NCI-H446 (cell line): ENCODE measurements around the gene OR2D2.
"Not testable (repeated sequence)": the region's sequence is repeated elsewhere in the genome, so short reads cannot be mapped to it uniquely, and the experiment has no call there.

Experiments used
- DNase-seq, 2 experiments: peaks; one replicate each; lab custom pipeline; 2025; lab: John Stamatoyannopoulos, UW

OR2D2 gene

DNA sequence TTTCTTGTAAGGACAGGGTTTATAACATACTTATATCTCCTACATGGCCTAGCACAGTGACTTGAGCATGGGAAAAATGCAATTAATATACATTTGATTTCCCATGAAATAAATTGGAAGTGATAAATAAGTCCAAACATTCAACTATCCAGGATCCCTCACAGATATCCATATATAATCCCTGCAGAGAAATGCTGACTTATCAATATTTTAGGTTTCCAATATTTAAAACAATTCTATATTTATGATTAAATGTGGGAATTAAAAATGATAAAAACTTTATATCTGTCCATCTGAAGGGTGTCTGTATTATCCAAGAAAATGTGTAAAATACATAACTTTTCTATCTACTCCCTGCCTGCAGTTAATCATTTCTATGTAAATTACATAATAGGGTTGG, 9.5 kb downstream of the OR2D2 start:
- no peak for DNase-seq

DNA sequence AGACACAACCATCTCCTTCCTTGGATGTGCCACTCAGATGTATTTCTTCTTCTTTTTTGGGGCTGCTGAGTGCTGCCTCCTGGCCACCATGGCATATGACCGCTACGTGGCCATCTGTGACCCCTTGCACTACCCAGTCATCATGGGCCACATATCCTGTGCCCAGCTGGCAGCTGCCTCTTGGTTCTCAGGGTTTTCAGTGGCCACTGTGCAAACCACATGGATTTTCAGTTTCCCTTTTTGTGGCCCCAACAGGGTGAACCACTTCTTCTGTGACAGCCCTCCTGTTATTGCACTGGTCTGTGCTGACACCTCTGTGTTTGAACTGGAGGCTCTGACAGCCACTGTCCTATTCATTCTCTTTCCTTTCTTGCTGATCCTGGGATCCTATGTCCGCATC, 15.4 kb downstream of the OR2D2 start:
- DNase-seq = no peak

DNA sequence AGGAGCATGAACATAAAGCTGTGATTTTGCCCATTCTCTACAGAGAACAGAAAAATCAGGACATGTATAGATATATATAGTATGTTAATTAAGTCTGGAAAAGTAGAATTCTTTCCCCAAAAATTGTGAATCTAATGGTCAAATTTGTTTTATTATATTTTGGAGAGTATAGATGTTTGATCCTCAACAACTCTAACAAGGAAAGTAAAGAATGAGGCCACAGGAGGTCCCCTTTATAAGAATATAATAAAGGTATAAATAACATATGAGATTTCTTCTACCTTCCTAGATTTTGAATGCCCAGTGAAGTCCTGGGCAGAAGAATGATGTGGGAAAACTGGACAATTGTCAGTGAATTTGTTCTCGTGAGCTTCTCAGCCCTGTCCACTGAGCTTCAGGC, 16.0 kb downstream of the OR2D2 start, which contains the start of gene OR10A4:
OR10A4 (plus strand) TSS at position 301 of the 400 bp plus-strand sequence; CDS start at position 324, 23 bp downstream.
- DNase-seq = no peak

DNA sequence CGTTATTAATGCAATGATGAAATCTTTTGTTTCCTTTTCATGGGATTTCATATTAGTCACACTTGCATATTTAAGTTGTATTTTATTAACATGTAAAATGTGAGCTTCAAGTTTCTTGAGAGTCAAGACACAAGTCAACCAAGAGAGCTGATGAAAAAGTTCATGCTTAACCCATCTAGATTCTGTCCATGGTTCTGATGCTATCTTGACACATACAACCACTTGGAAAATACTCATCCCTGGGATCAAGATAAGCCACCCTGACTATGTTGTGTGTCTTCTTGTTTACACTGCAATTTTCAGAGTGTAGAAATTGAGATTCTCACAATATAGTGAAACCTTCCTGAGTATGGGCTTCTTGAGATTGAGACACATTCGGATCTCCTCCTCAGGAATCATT, 16.5 kb downstream of the OR2D2 start:
- no peak for DNase-seq

DNA sequence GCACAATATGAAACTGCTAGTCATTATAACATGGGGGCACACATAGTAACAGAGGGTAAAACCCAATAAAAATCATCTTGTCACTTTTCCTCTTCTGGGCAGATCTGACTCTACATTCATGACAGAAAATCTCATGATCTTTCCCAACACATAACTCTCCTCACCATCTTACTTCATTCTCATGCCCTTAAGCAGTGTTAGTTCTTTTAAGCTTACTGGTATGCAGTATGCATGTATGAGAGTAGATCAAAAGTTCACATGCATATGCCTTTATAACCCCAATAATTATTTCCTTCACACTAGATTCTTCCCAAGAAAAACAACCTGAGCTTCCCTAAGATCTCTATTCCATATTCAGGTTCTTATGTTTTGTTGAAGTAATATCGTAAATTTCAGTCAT, 21.0 kb downstream of the OR2D2 start:
- no peak for DNase-seq

DNA sequence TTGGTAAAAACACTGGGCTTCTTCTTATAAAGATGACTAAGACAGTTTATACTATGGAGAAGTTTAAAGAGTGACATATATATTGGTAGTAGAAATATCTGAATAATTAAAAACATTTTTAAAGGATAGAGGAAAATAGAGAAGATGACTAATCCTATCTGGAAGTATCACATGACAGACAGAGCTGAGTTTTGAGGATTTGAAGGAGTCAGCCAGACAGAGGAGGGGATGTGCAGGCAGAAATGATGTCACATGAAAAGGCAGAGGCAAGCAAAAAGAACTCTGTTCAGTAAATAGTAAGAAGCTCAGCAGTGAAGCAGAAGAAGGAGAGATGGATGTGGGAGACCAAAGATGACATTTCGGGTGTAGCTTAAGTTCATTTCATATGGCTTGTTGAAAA, 27.9 kb downstream of the OR2D2 start:
- DNase-seq = no peak

DNA sequence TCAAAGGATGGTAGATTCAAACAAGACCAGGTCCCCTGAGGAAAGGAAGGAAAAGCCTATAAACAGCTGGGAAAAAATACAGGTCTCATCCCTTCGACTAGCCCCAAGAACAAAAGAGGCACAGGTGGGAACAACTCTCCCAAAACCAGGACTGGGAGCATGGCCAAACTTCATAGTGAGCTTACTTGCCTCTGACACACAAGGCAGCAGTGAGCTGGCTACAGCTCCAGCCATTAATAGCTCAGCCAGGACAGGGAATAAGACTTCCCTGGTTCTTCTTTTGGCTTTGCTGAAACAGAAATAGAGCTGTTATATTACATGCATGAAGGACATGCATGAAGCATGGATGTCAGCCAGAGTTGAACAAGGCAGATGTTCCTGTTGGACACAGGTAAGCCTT, 29.3 kb downstream of the OR2D2 start, which contains the start of gene OR10A2:
OR10A2 (plus strand) TSS at position 97 of the 400 bp plus-strand sequence. CDS start 6,698 bp downstream, outside the sequence.
- DNase-seq = peak in 1 of 2 experiments; percentile 4

DNA sequence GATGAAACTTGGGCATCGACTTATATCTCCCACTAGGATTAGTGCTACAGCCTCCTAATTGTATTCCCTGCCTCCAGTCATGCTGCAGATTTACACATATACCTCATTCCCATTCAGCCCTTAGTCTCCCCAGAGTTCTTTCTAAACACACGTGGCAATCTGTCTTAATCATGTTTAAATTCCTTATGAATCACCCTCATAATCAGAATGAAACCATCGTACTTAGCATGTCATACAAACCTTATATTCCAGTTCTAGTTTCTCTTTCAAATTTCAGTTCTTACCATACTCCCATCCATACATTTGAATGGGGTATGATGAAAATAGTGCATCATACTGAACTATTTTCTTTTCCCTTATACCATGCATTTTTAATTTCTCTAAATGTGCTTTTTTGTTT, 35.4 kb downstream of the OR2D2 start:
- no peak for DNase-seq

DNA sequence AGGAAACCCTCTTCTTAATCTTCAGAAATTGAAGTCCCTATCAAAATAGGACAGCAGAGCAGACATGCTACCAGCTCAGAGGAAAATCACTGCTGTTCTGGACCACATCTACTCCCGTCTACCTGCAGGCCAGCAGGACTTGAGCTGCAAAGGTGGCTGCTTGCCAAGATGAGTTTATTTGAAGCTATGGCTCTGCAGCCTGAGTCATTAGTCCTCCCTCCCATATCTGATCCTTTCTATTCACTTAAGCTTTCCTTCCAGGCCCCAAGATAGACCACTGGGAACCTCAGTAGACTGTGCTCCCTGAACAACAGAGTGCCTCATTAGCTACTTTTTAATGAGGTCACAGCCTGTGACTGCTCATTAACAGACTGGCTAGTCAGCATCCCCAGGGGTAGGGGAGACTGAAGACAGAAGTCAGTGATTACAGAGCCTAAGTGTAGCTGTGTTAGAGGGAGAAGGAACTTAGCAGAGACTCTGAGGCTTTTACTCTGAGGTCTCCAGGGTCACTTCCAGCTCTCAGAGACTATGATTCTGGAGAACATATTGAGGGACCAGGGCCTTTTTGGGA, 36.2 kb downstream of the OR2D2 start:
- DNase-seq = no peak

DNA sequence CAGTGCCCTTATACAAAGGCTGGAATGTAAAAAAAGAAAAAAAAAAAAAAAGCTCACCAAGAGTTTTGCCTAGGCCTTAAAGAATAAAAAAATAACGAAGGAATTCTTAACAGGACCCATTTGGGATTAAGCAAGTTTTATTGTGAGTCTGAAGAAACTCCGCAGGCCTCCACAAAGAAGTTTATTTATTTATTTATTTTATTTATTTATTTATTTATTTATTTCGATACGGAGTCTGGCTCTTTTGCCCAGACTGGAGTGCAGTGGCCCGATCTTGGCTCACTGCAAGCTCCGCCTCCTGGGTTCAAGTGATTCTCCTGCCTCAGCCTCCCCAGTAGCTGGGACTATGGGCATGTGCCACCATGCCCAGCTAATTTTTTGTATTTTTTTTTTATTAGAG, 37.5 kb downstream of the OR2D2 start:
- DNase-seq = not testable (repeated sequence)

DNA sequence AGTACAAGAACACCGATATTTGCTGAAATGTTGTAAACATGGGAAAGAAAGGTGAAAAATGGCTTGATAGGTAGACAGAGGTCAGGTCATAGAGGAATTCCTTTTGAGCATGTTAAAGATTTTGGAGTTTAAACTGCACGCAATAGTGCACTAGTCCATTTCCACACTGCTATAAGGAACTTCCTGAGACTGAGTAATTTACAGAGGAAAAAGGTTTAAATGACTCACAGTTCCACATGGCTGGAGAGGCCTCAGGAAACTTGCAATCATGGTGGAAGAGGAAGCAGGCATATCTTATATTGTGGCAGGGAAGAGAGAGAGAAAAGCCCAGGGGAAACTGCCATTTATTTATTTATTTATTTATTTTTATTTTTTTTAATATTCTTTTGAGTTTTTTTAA, 41.8 kb downstream of the OR2D2 start:
- no peak for DNase-seq

DNA sequence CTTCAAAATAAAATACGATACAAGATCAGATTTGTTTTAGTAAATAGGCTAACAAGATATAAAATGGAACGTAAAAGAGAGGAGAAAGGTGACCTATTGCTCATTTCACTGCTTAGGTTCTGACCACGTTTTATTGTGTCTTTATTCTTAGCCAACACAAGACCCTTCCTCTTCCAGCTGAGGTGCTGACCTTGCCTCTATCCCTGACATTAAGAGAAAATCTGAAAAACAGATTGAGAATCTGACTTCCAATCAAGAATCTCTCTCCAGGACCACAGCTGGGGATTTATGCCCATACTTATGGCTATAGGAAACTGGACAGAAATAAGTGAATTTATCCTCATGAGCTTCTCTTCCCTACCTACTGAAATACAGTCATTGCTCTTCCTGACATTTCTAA, 46.9 kb downstream of the OR2D2 start, which contains the start of gene OR10A5:
OR10A5 (plus strand) TSS at position 301 of the 400 bp plus-strand sequence; CDS start at position 301, 0 bp downstream.
- no peak for DNase-seq

DNA sequence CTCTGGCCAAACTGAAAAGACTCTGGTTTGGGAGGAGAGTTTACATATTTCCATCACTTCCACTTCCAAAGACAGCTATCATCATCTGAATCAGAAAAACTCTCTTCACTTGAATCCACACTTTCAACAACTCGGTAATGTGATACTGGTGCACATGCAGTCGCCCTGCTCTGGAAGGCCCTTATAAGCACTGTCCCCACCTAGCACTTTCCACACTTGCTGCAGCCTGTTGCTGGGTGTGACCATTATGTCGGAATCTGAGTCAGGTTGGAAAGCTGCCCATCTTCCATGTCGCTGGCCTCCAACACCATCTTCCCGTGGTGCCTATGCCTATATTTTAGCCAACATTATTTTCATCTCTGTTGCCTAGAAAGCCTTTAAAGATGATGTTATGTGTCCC, 47.9 kb downstream of the OR2D2 start:
- no peak for DNase-seq

DNA sequence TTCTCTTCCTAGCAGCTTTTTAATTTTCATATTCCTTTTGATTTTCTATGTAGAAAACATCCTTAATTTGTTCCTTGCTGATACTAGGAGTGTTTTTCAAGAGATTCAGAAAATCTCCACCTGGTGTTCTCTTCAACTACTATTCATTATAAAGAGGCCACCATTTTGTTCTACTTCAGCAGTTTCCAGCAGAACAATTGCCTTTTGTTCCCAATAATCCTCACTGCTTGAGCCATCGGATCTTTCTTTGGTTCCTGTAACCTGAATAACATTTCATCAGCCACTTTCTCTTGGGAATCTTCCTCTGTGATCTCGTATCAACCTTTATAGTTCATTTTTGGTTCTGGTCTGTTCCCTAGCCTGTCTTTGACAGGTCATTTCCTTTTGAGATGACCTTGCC, 48.6 kb downstream of the OR2D2 start:
- no peak for DNase-seq

DNA sequence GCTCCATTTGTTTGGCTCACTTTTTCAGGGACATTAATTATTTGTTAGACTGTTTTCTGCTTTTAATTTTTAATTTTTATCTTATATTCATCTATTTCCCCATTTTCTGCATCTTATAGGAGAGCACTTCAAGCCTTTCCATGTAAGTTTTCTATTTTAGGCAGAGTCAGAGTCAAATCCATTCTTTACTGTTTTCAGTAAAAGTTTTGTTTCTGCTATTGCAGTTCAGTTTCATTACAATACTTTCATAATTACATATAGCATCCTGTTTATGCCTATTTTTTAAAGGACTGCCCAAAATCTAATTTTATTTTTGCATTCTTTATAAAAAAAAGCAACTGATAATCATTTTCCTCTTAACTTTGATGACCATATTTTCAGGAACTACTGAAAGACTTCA, 50.6 kb downstream of the OR2D2 start:
- DNase-seq = no peak
